B cell (primary cell): ENCODE measurements around the gene NAA15. TPM values are rescaled to one million over a fixed set of nuclear protein-coding genes. Genes with fewer than 3 reads are reported as not detected.

Experiments
- ATAC-seq: fragments of 200-7000 bp; cut with Tn5 transposase; one replicate; pipeline ENCODE4 v1.10.0; 2021; ENCODE audit warnings: low read depth, mild to moderate bottlenecking, moderate number of reproducible peaks, moderate library complexity
- CTCF ChIA-PET: fragments of 350-600 bp; sonication (Branson Sonifier 250); formaldehyde crosslinking; loops from one replicate; lab custom pipeline; 2021; ENCODE audit warnings: antibody characterized with exemption, inconsistent platforms; lab: Charles Lee
- POLR2A ChIA-PET: fragments of 350-600 bp; sonication (Branson Sonifier 250); formaldehyde crosslinking; loops from one replicate; lab custom pipeline; 2021; ENCODE audit warnings: antibody characterized with exemption; lab: Charles Lee
- DNase-seq: peaks from one replicate; pipeline ENCODE4 v3.0.0; 2013
- H2AFZ ChIP-seq: 2 replicates; pipeline ENCODE4 v1.6.1; 2012; ENCODE audit warnings: mild to moderate bottlenecking, low read depth, low read length; ENCODE audit not compliant: insufficient read depth, poor library complexity, severe bottlenecking
- H3K27ac ChIP-seq, 2 donors: 1 replicate in 1 of 2; 2 replicates in 1 of 2; pipeline ENCODE4 v1.5.1; 2012 to 2013; ENCODE audit warnings: low read length in 2 of 2, mild to moderate bottlenecking in 2 of 2, moderate library complexity in 1 of 2
- H3K27me3 ChIP-seq, 4 experiments: fragments of 200-600 bp in 1 of 4; sonication (generic) in 1 of 4; replicated peaks in 1 of 4; 1 replicate in 2 of 4; 2 replicates in 2 of 4; pipeline versions ENCODE4 v1.6.1 to v1.7.0; 2013 to 2016; ENCODE audit warnings: low read length in 3 of 4, mild to moderate bottlenecking in 2 of 4, mixed read lengths in 1 of 4, moderate library complexity in 1 of 4; ENCODE audit not compliant: insufficient read depth in 4 of 4, control insufficient read depth in 3 of 4; ENCODE audit errors: control extremely low read depth in 1 of 4
- H3K36me3 ChIP-seq, 2 experiments: replicated peaks in 1 of 2; 1 replicate in 1 of 2; 2 replicates in 1 of 2; pipeline versions ENCODE4 v1.6.1 to v1.7.1; 2013; ENCODE audit warnings: low read length in 1 of 2; ENCODE audit not compliant: insufficient read depth in 2 of 2, control insufficient read depth in 1 of 2; ENCODE audit errors: control extremely low read depth in 1 of 2, extremely low read depth in 1 of 2
- H3K4me1 ChIP-seq, 2 donors: fragments of 200-600 bp in 1 of 2; sonication (generic) in 1 of 2; 1 replicate in 1 of 2; 2 replicates in 1 of 2; pipeline versions ENCODE4 v1.5.1 to v1.6.1; 2013 to 2017; ENCODE audit warnings: low read length in 2 of 2; ENCODE audit not compliant: control insufficient read depth in 2 of 2, insufficient read depth in 2 of 2
- H3K4me2 ChIP-seq: replicated peaks from 2 replicates; pipeline ENCODE3; 2012; ENCODE audit warnings: mild to moderate bottlenecking, low read depth, low read length; ENCODE audit not compliant: poor library complexity, severe bottlenecking
- H3K4me3 ChIP-seq, 5 experiments: fragments of 200-600 bp in 1 of 5; sonication (generic) in 1 of 5; 1 replicate in 3 of 5; 2 replicates in 2 of 5; pipeline versions ENCODE4 v1.5.1 to v1.7.0; 2011 to 2016; ENCODE audit warnings: low read length in 4 of 5, mild to moderate bottlenecking in 4 of 5, low read depth in 2 of 5, control low read depth in 1 of 5, moderate library complexity in 1 of 5; ENCODE audit not compliant: insufficient read depth in 1 of 5; ENCODE audit errors: control extremely low read depth in 1 of 5, extremely low read depth in 1 of 5
- H3K79me2 ChIP-seq: fragments of 200-600 bp; sonication (generic); one replicate; pipeline ENCODE4 v1.6.0; 2016; ENCODE audit warnings: low read length; ENCODE audit not compliant: control insufficient read depth, insufficient read depth
- H3K9ac ChIP-seq: fragments of 200-600 bp; sonication (generic); 2 replicates; pipeline ENCODE4 v1.6.1; 2017; ENCODE audit warnings: mild to moderate bottlenecking, low read length, moderate library complexity
- H3K9me3 ChIP-seq, 3 donors: one replicate each; pipeline versions ENCODE4 v1.6.1 to v1.7.1; 2013; ENCODE audit warnings: low read length in 2 of 3; ENCODE audit not compliant: control insufficient read depth in 2 of 3, insufficient read depth in 1 of 3; ENCODE audit errors: control extremely low read depth in 1 of 3
- H4K20me1 ChIP-seq: 2 replicates; pipeline ENCODE4 v1.6.0; 2012; ENCODE audit warnings: mild to moderate bottlenecking, low read length; ENCODE audit not compliant: insufficient read depth, control insufficient read depth, poor library complexity, severe bottlenecking
- H3K27ac Mint-ChIP-seq: one replicate; pipeline ENCODE4 v1.8.0; 2021; ENCODE audit warnings: mixed read lengths
- H3K27me3 Mint-ChIP-seq: one replicate; pipeline ENCODE4 v1.8.0; 2021; ENCODE audit warnings: mixed read lengths
- H3K4me1 Mint-ChIP-seq: one replicate; pipeline ENCODE4 v1.8.0; 2021; ENCODE audit warnings: mixed read lengths
- H3K4me3 Mint-ChIP-seq: one replicate; pipeline ENCODE4 v1.8.0; 2021; ENCODE audit warnings: mixed read lengths
- H3K9me3 Mint-ChIP-seq: one replicate; pipeline ENCODE4 v1.8.0; 2022; ENCODE audit warnings: mixed read lengths; ENCODE audit not compliant: insufficient read depth
- CTCF ChIP-seq: fragments of 200-600 bp; IDR thresholded peaks from one replicate; pipeline ENCODE4 v1.8.0; 2022; ENCODE audit warnings: antibody characterized with exemption, mild to moderate bottlenecking
- EZH2 ChIP-seq: IDR thresholded peaks from 2 replicates; pipeline ENCODE4 v1.6.1; 2012; ENCODE audit warnings: borderline replicate concordance, low read depth, mild to moderate bottlenecking, moderate library complexity, low read length; ENCODE audit not compliant: insufficient read depth, poor library complexity, severe bottlenecking
- WGBS: methylation state at CpG from one replicate; pipeline ENCODE4 v1.1.5; 2013; ENCODE audit warnings: missing lambda C conversion rate; ENCODE audit not compliant: insufficient coverage; 5-methylcytosine and 5-hydroxymethylcytosine counted together
- intact Hi-C: fragments of 100-400 bp; cut with micrococcal nuclease; formaldehyde crosslinking; loops from one replicate; pipeline ENCODE4 v1.10.0; 2022
- polyA plus RNA-seq: library from polyadenylated mRNA; depleted of rRNA; stranded (reverse); fragments of >200 nt; gene quantifications from 2 replicates; pipeline ENCODE4 v1.2.3, GENCODE V29; 2012
- total RNA-seq, 2 donors: library from RNA; stranded (reverse); fragments of 120-200 nt in 1 of 2; gene quantifications; 1 replicate in 1 of 2; 2 replicates in 1 of 2; pipeline versions ENCODE4 v1.2.3 to v1.2.4, GENCODE V29; 2013 to 2022

NAA15 gene
- total and polyA plus RNA-seq, 2 donors (not counting 1 experiment from before 2014, with no cell fraction given) = 10.0 to 56.7 TPM

GRCh38 chr4:139274790-139275189 is 26.5 kb upstream of the NAA15 start:
- ATAC-seq (no peak), DNase-seq (no peak)
- Mint-ChIP-seq H3K9me3 (no peaks in the 10 kb centered on the region), H3K27me3 (peaks cover 29% of the 10 kb centered on the region), H3K27ac (no peak overlapping the region), H3K4me3 (no peak overlapping the region), H3K4me1 (peaks cover 11% of the 10 kb centered on the region)
- no peaks in the 10 kb centered on the region for H3K79me2 ChIP-seq
- CTCF ChIA-PET = interaction anchor here (0.6 to 2.2 kb wide), 5 partner anchors 8 to 176 kb away, joined by 3 to 9 read pairs (median 4); no protein-coding TSS in a partner anchor
- no peak overlapping the region for H2AFZ ChIP-seq
- no peak overlapping the region for H3K4me3 ChIP-seq
- no peak overlapping the region for H3K9ac ChIP-seq
- intact Hi-C loops = no loop called here
- no peaks in the 10 kb centered on the region for H3K36me3 ChIP-seq
- peaks cover 0 to 5% (median 2%) of the 10 kb centered on the region in 3 donors for H3K9me3 ChIP-seq
- TF ChIP-seq EZH2 = no peak
- no peak for TF ChIP-seq CTCF
- H3K27ac ChIP-seq = no peak overlapping the region
- no CpG with 5 or more reads among the region's 1 CpG for WGBS
- H4K20me1 ChIP-seq = no peaks in the 10 kb centered on the region
- H3K4me2 ChIP-seq = no peak overlapping the region
- peaks cover 0 to 31% (median 24%) of the 10 kb centered on the region in 4 experiments for H3K27me3 ChIP-seq
- POLR2A ChIA-PET = no interaction called here
- H3K4me1 ChIP-seq = peaks cover 11 to 12% of the 10 kb centered on the region in 2 donors

GRCh38 chr4:139275281-139275735 is 26.0 kb upstream of the NAA15 start:
- Histone ChIP-seq H4K20me1 (no peaks in the 10 kb centered on the region), H3K9me3 (peaks cover 0 to 8% (median 2%) of the 10 kb centered on the region in 3 donors), H2AFZ (no peak overlapping the region), H3K4me2 (no peak overlapping the region), H3K4me3 (no peak overlapping the region), H3K9ac (no peak overlapping the region), H3K27me3 (peaks cover 0 to 33% (median 29%) of the 10 kb centered on the region in 4 experiments), H3K36me3 (no peaks in the 10 kb centered on the region), H3K4me1 (peaks cover 17% of the 10 kb centered on the region in 2 donors), H3K27ac (no peak overlapping the region), H3K79me2 (no peaks in the 10 kb centered on the region)
- WGBS = 100% methylated on average over 1 of the region's 4 CpGs
- intact Hi-C loops = no loop called here
- ChIA-PET CTCF (interaction anchor here (0.6 to 2.2 kb wide), 5 partner anchors 9 to 245 kb away, joined by 3 to 9 read pairs (median 5); no protein-coding TSS in a partner anchor), POLR2A (no interaction called here)
- ATAC-seq (no peak), DNase-seq (no peak)
- TF ChIP-seq EZH2 = no peak
- TF ChIP-seq CTCF = no peak
- H3K4me1 Mint-ChIP-seq = peaks cover 17% of the 10 kb centered on the region
- no peak overlapping the region for H3K27ac Mint-ChIP-seq
- no peaks in the 10 kb centered on the region for H3K9me3 Mint-ChIP-seq
- H3K27me3 Mint-ChIP-seq = peaks cover 35% of the 10 kb centered on the region
- H3K4me3 Mint-ChIP-seq = no peak overlapping the region
